HG02970 (cell line): ENCODE measurements around the gene CLASP1.
"Not testable (repeated sequence)": the region's sequence is repeated elsewhere in the genome, so short reads cannot be mapped to it uniquely, and the experiment has no call there.

Experiments
- ATAC-seq: cut with Tn5 transposase; IDR thresholded peaks from one replicate; pipeline ENCODE4 v1.9.1; 2021; ENCODE audit warnings: mild to moderate bottlenecking, moderate library complexity, moderate number of reproducible peaks; ENCODE audit not compliant: unreplicated experiment, low FRiP score

CLASP1 gene

GRCh38 chr2:121398853-121399252, 250.4 kb downstream of the CLASP1 start:
- no peak for ATAC-seq

- no peak for ATAC-seq
These were observed 259.1 kb downstream of the CLASP1 start for GRCh38 chr2:121390082-121390692.

GRCh38 chr2:121388371-121388770, 260.9 kb downstream of the CLASP1 start:
- ATAC-seq, result no peak

GRCh38 chr2:121387591-121388325, 261.5 kb downstream of the CLASP1 start:
- ATAC-seq, result no peak

GRCh38 chr2:121386707-121387106, 262.6 kb downstream of the CLASP1 start:
- no peak for ATAC-seq

- ATAC-seq, result no peak
These were observed 263.2 kb downstream of the CLASP1 start for GRCh38 chr2:121386102-121386501.

GRCh38 chr2:121382744-121383143, 266.5 kb downstream of the CLASP1 start:
- no peak for ATAC-seq

- ATAC-seq, result no peak
These were observed 271.6 kb downstream of the CLASP1 start for GRCh38 chr2:121377646-121378045.

DNA sequence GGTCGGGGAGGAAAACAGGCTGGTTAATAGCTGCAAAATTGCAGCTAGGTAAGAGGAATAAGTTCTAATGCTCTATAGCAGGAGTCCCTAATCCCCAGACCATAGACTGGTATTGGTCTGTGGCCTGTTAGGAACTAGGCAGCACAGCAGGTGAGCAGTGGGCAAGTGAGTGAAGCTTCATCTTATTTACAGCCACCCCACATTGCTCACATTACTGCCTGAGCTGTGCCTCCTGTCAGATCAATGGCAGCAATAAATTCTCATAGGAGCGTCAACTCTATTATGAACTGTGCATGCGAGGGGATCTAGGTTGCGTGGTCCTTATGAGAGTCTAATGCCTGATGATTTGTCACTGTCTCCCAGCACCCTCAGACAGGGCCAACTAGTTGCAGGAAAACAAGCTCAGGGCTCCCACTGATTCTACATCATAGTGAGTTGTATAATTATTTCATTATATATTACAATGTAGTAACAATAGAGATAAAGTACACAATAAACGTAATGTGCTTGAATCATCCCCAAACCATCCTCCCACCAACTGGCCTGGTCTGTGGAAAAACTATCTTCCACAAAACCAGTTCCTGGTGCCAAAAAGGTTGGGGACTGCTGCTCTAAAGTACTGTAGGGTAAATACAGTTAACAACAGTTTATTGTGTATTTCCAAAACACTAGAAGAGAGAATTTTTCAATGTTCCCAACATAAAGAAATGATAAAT, 272.6 kb downstream of the CLASP1 start:
- no peak for ATAC-seq

GRCh38 chr2:121375621-121376159, 273.6 kb downstream of the CLASP1 start:
- no peak for ATAC-seq

GRCh38 chr2:121374412-121375075, 274.7 kb downstream of the CLASP1 start:
- not testable (repeated sequence) for ATAC-seq

DNA sequence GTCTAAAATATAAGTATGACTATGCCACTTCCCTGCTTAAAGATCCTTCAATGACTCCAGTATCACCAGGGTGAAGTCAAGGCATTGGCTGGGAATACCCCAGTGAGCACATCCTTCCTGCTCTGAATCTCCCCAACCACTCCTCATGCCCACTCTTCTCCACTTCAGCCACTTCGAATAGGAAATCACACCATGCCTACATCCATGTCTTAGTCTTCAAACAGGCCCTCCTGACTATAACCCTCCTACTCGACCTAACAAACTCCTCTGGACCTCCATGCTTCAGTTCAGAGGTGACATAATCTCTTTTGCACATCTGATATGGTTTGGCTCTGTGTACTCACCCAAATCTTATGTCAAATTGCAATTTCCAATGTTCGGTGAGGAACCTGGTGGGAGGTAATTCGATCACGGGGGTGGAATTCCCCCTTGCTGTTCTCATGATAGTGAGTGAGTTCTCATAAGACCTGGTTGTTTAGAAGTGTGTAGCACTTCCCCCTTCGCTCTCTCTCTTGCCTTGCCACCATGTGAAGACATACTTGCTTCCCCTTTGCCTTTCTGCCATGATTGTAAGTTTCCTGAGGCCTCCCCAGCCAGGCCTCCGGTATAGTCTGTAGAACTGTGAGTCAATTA, 276.4 kb downstream of the CLASP1 start:
- ATAC-seq, result no peak

GRCh38 chr2:121372082-121372481, 277.2 kb downstream of the CLASP1 start:
- no peak for ATAC-seq

- ATAC-seq, result no peak
These were observed 280.4 kb downstream of the CLASP1 start for GRCh38 chr2:121368836-121369235.

- no peak for ATAC-seq
These were observed 281.1 kb downstream of the CLASP1 start for GRCh38 chr2:121368155-121368554.

- no peak for ATAC-seq
These were observed 281.9 kb downstream of the CLASP1 start for GRCh38 chr2:121367246-121367900.

GRCh38 chr2:121366040-121366439, 283.2 kb downstream of the CLASP1 start:
- ATAC-seq, result no peak

- ATAC-seq, result no peak
These were observed 284.2 kb downstream of the CLASP1 start for GRCh38 chr2:121365061-121365460.

GRCh38 chr2:121363632-121364420, 285.4 kb downstream of the CLASP1 start:
- ATAC-seq, result no peak
